Measurements from ENCODE around the gene USP26.
"Not testable (repeated sequence)": the region's sequence is repeated elsewhere in the genome, so short reads cannot be mapped to it uniquely, and the experiment has no call there.

Gene USP26

GRCh38 chrX:133007458-133007857, 89.5 kb downstream of the USP26 start:
- DNase-seq, result no peak

- DNase-seq, result no peak
Observed at GRCh38 chrX:133005616-133006015, 91.3 kb downstream of the USP26 start.

GRCh38 chrX:133005042-133005441, 91.9 kb downstream of the USP26 start:
- DNase-seq, result peak; percentile 8

- DNase-seq, result no peak
Observed at GRCh38 chrX:132999209-132999608, 97.7 kb downstream of the USP26 start.

GRCh38 chrX:132990835-132991234, 106.1 kb downstream of the USP26 start:
- DNase-seq, result no peak

GRCh38 chrX:132986556-132986955, 110.4 kb downstream of the USP26 start:
- DNase-seq, result no peak

GRCh38 chrX:132984058-132984650, 112.8 kb downstream of the USP26 start:
- DNase-seq, result no peak

- no peak for DNase-seq
Observed at GRCh38 chrX:132983496-132983895, 113.4 kb downstream of the USP26 start.

- not testable (repeated sequence) for DNase-seq
Observed at GRCh38 chrX:132980035-132980434, 116.9 kb downstream of the USP26 start.
